CD4-positive, alpha-beta T cell treated with Interleukin-2 at 100 ng/mL for 4 hours (primary cell): ENCODE results near the gene MYBL2.
A peak's percentile ranks its signal among the peaks of the same experiment; 100 is the strongest.

Experiments used
- DNase-seq: peaks from one replicate; pipeline ENCODE4 v3.0.0-alpha.2; 2020; ENCODE audit warnings: low spot score

MYBL2 gene

DNA sequence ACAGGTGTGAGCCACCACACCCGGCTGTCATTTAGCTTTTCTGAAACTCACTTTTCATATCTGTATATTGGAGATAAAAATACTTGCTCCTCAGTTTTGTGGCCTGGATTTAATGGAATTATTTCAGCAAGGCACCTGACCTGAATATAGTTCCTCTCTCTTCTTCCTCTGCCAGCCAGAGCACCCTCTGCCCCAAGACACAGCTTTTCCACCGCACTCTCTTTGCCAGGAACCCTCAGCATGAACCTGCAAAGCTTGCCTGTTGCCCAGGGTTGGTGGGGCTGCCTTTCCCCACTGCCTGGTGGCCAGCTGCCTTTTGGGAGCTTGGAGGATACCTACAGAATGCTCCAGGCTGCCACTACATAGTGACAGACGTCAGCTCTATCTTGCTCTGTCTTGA, 56.8 kb downstream of the MYBL2 start:
- no peak for DNase-seq

DNA sequence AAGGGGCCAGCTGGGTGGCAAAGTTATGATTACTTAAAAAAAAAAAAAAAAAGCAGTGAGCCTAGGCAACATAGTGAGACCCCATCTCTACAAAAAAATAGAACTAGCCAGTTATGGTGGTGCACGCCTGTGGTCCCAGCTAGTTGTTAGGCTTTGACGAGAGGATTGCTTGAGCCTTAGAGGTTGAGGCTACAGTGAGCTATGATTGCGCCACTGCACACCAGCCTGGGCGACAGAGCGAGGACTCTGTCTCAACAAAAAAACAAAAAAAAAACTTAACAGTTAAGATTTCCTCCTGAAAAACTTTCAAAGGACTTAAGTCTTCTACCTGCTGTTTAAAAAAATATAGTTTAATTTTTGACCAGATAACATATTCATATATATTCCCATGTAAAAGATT, 57.5 kb downstream of the MYBL2 start:
- DNase-seq, result no peak

- no peak for DNase-seq
Observed at GRCh38 chr20:43725666-43726065, 58.8 kb downstream of the MYBL2 start.

GRCh38 chr20:43726333-43726732, 59.4 kb downstream of the MYBL2 start:
- no peak for DNase-seq

DNA sequence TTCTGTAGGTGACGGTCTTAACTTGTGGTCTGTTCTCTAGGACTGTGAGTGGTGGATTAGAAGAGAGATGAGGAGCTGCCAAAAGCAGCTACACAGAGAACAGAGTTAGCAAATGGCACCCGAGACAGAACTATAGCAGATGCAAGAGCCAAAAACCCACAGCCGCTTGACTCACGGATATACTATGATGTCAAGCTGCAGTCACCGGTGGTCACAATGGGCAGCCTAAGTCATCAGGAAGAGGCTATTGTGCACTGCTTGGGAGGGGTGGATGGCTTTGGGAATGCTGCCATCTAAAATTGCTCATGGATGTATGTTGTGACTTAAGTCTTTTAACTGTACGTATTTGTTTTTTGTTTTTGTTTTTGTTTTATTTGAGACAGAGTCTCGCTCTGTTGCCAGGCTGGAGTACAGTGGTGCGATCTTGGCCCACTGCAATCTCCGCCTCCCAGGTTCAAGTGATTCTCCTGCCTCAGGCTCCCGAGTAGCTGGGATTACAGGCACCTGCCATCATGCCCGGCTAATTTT, 60.0 kb downstream of the MYBL2 start, which contains the start of gene GTSF1L:
TSS of gene GTSF1L (minus strand) at position 192 of the 528 bp plus-strand sequence. CDS start 308 bp downstream, outside the sequence.
- no peak for DNase-seq

DNA sequence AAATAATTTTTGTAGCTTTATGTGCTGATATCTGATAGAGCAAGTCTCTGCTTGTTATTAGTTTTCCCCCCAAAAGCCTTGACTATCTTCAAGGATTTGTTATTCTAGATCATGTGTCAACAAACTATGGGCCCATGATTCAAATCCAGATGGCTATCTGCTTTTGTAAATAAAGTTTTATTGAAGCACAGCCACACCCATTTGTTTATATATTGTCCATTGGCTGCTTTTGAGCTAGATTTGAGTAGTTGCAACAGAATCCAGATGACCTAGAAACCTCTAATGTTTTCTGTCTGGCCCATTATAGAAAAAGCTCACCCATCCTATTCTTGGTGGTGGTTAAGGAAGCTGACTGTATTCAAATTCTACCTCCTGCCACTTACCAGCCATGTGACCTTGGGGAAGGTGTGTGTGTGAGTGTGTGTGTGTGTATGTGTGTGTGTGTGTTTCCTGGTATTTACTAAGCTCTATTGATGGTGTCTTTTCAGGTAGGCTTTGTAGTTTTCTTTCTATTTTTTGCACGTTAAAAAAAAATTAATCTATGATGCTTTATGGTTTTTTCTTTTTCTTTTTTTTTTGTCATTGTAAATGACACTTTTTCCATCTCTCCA, 61.2 kb downstream of the MYBL2 start:
- DNase-seq, result peak; percentile 58

GRCh38 chr20:43728686-43729255, 61.9 kb downstream of the MYBL2 start:
- no peak for DNase-seq

GRCh38 chr20:43731469-43731868, 64.6 kb downstream of the MYBL2 start:
- DNase-seq, result no peak

- no peak for DNase-seq
Observed at GRCh38 chr20:43731927-43732326, 65.0 kb downstream of the MYBL2 start.

DNA sequence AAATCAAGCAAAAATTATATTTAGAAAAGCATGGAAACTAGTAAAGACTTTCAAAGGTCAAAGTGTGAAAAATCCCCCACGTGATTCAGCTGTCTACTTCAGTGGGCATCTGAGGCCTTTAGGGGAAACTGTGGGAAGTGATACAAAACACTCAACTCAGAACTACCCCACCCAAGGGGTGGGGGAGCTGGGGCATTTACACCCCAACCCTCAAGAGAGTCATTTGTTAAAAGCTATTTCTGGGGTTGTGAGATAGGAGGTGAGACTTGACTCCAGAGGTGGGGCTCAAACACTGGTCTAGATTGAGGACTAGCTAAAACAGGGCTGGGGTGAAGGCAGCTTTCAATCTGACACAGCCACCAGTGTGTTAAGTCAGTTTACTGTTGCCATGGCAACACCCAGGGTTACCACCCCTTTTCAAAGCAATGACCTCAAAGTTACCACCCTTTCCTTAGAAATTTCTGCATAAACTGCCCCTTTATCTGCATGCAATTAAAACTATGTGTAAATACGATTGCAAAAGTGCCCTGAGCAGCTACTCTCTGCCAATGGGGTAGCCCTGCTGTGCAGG, 69.8 kb downstream of the MYBL2 start:
- DNase-seq, result peak; percentile 43

- DNase-seq, result no peak
Observed at GRCh38 chr20:43737925-43738324, 71.0 kb downstream of the MYBL2 start.

GRCh38 chr20:43739148-43739749, 72.3 kb downstream of the MYBL2 start:
- DNase-seq, result no peak

DNA sequence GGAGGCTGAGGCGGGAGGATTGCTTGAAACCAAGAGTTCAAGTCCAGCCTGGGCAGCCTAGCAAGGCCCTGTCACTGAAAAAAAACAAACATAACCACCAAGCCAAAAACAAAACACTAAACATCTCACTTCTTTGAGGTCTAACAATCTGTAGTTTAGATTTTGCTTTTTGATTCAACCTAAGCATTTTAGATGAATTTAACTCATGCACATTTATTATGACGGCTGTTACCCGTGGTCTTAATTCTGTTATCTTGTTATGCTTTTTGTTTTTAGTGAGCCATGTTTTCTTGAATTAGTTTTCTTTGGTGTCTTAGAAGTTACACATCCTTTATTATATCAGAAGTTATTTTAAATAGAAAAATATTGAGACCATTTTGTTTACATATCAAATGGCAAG, 73.7 kb downstream of the MYBL2 start:
- DNase-seq, result no peak

DNA sequence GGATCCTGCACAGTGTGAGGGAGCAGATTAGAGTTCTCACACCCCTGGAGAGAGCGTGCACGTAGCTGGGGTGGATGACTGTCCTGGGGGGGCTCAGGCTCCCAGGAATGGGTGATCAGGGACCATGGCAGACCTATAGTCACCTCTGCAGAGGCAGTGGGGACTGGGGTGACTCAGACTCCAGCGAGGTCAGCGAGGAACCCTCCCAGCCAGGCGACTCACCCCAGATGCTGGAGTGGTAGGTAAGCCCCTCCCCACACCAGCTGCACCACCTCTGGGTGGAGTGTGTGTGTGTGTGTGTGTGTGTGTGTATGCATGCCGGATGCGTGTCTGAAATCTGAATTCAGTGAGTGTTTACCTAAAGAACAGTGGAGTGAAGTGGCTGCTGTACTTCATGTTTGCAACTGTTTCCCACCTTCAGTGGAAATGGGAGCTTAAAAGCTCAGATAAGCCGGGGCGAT, 77.3 kb downstream of the MYBL2 start:
- DNase-seq, result peak; percentile 12

DNA sequence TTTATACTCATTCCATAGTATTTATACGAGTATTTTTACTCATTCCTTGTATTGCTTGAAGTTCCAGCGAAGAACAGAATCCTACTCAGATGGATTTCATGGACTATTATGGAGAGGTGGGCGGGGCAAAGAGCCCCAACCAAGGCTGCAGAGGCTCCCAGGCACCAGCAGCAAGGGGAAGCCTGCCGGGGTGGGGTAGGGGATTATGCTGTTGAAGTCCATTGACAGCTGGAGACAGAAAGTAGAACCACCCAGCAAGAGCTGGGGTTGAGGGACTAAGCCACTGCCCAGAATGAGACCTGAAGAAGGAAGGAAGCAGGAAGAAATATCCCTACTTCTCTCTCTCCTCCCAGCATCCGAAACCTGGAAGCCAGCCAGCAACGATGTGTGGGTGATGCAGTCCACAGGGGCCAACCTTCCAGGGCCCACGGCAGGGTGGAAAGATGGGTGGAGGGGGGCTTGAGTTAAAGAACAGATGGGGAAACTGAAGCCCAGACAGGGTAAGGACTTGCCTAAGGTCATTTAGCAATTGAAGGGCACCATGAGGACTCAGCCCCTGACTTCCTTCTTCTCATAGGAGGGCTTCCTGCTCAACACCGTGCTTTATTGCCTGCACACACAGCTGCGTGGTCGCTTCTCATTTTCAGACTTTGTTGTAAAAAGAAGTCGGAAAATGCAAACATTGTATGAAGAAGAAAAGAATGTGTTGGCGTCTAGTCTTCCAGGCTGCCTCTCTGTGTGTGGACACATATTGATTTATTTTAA, 78.2 kb downstream of the MYBL2 start:
- no peak for DNase-seq

DNA sequence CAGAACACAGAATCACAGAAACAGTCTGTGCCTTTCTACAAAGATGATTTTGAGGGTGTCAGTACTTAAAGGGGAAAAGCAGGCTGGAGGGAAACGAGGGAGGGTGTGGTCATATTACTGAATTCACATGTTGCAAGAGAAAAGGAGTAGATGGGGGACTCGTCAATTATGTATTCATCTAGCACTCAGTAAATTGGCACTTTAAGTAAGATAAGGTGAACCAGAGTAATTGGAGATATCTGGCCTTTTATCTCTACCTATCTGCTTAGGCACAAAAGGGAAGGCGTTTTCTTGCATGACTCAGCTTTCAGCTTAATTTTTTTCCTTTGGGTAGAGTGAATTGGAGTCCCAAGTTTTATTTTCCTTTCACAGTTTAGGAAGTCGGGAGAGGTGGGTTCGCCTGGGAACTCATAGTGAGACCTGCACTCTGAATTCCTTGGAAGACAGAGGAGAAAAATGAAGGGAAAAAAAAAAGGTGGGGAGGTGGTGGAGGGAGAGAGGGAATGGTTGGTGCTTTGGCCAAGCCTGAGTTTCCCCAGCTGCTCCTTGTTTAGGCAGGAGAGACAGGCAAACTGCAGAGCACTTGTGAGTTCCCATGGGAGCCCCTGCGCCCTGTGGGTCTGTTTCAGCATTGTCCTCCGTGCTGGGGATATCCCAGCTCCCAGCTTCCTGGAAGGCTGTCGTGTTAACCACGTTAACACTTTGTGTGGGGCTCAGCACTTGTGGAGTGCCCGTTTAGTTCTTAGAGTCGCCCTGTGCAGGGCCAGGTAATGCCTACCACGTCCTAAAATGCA, 79.6 kb downstream of the MYBL2 start:
- no peak for DNase-seq

DNA sequence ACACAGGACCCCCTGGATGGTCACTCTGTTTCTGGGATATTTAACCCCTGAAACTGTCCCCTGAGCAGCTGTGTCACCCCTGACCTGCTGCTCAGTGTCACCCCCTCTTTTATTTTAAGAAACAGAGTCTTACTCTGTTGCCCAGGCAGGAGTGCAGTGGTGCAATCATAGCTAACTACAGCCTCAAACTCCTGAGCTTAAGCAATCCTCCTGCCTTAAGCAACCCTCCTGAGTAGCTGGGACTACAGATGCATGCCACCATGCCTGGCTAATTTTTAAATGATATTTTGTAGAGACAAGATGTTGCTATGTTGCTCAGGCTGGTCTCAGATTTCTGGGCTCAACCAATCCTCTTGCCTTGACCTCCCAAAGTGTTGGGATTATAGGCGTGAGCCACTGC, 81.4 kb downstream of the MYBL2 start:
- no peak for DNase-seq

- peak; percentile 77 for DNase-seq
Observed at GRCh38 chr20:43749734-43750294, 82.9 kb downstream of the MYBL2 start.

GRCh38 chr20:43750774-43751166, 83.9 kb downstream of the MYBL2 start:
- no peak for DNase-seq

DNA sequence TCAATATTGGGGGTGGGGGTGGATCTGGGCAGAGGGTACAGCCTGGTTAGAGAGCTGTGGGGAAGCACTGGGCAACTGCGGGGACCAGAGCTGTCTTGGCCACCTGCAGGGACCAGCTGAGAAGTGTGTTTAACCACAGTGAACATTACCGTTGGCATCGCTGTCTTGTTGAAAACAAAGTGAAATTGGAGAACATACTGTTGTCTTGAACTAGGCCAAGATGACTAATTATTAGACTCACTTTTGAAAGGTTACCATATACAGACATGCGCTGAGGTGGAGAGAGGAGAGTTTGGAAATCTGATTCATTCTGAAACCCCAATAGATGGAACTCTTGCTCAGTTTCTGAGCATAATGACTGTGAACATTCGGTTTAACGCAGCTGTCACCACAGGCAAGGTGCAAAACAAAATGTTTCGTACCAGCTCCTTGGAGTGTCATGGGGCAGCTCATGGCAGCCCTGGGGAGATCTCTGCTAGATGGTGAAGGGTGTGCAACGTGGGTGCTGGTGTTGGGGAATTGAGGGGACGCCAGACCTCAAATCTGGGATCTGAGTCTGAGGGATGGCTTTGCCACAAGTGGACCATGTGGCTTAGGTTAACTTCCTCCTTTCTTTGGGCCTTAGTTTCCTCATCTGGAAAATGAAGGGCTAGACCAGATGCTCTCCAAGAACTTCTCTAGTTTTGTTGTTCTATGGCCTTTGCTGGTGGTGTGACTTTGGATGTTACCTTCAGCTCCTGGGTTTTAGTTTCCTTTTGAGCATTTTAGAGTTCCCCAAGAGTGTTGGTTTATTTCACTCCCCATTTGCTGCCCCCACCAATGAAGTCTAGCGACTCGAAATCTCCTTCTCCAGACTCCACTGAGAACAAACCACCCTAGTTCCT, 84.5 kb downstream of the MYBL2 start:
- peak; percentile 39 for DNase-seq
